ENCODE data around the gene RRP1B.

RRP1B gene

GRCh38 chr21:43739621-43740435 lies 80.5 kb downstream of the RRP1B start:
- in situ Hi-C loops (cut with MboI; ENCODE audit: low sequenced_read_pairs) = no loop called here

GRCh38 chr21:43740497-43741156 lies 81.3 kb downstream of the RRP1B start:
- in situ Hi-C loops (cut with MboI; ENCODE audit: low sequenced_read_pairs) = no loop called here

DNA sequence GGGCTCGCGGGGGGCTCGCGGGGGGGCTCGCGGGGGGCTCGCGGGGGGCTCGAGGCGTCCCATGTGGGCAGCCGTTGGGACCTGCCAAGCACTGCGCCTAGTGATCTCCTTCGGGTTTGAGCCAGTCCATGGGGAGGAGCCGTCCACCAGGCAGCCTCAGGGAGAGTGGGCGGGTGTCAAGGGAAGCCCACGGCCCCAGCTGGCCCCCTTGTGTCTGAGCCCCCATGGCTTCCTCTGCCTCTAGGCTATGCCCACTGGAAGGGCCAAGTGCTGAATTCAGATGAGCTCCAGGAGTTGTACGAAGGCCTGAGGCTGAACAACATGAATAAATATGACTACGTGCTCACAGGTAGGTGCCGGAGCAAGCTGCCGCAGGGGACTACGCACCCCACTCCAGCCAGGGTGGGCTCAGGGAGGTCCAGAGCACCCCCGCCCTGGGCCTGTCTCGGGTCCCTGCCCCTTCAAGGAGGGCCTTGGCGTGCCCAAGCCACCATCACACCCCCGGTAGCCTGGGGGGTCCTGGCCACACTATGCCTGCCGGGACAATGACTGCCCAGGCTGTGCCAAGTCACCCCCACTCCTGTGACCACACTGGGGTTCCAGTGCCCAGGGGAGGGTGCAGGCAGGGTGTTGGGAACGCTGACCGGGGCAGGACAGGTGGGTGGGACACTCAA lies 82.2 kb downstream of the RRP1B start:
- in situ Hi-C loops (cut with MboI; ENCODE audit: low sequenced_read_pairs) = no loop called here

GRCh38 chr21:43743947-43744346 lies 84.6 kb downstream of the RRP1B start:
- in situ Hi-C loops (cut with MboI; ENCODE audit: low sequenced_read_pairs) = no loop called here

- in situ Hi-C loops (cut with MboI; ENCODE audit: low sequenced_read_pairs) = no loop called here
These were observed 85.4 kb downstream of the RRP1B start for GRCh38 chr21:43744725-43745124.
